GM21367 (cell line): ENCODE results near the gene HMSD.
"Not testable (repeated sequence)": the region's sequence is repeated elsewhere in the genome, so short reads cannot be mapped to it uniquely, and the experiment has no call there.

Experiments
- ATAC-seq: cut with Tn5 transposase; IDR thresholded peaks from one replicate; pipeline ENCODE4 v1.9.1; 2021; ENCODE audit not compliant: unreplicated experiment

HMSD gene, protein sequence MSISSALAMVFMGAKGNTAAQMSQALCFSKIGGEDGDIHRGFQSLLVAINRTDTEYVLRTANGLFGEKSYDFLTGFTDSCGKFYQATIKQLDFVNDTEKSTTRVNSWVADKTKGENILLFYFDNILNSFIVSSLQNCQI

DNA sequence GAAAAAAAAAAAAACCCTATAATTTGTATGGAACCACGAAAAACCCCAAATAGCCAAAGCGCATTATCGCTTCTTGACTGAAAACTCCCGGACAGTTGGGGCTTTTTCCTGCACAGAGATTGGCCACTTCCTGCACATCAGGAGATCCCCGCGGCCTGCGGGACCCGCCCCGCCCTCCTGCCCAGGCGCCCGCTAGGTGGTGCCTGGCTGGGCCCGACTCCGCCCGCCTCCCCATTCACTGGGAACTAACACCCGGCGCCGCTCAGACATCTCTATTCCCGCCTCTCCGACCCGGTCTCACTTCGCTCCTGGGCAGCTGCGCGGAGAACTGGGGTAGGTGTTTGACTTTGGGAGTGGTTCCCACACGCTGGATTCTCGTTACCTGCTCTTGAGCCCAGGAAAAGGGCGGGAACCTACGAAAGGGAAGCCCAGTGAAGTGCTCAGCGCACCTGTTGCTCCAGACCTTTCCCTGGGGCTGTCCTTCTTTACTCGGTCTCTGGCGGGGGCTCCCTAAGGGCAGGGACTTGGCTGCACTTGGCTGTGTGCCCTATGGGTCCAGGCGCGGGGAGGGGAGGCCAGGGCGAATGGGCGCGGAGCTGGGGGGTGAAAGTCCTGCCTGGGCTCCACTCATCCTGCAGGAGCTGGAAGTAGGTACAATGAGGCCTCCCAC, at the start of gene HMSD:
HMSD (plus strand) TSS at position 234 of the 670 bp plus-strand sequence. CDS start 4,155 bp downstream, outside the sequence.
- ATAC-seq, result peak; percentile 89

DNA sequence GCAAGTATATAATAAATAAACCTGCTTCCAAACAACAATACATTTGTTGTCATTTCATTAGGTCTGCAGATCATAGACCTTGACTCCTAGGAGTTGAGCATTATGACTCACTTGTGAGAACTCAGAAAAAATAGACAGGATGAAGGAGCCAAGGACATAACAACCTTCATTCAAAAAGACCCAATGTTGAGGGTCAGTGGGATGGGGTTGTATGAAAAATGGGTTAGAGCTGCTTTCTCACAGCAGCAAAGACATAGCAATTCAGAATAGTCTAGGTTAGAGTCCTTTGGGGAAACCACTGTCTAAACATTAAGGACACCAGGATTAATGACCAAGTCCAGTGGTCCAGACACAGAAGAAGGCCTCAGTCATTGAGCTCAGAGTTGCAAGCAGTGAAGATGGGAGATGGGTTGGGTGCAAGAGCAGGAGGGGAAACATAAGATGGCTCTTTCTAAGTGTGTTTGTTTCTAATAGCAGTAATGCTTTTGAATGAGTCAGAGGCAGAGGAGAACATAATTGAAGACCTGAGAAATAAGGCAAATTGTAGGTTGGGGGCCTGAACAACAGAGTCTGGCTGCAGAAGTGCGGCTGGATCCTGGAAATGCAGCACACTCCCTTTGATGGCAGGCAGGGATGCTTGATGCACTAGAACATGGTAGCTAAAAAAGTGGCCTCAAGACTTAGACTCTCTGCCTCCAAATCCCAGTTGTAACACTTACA, 45.1 kb upstream of the HMSD start:
- no peak for ATAC-seq

DNA sequence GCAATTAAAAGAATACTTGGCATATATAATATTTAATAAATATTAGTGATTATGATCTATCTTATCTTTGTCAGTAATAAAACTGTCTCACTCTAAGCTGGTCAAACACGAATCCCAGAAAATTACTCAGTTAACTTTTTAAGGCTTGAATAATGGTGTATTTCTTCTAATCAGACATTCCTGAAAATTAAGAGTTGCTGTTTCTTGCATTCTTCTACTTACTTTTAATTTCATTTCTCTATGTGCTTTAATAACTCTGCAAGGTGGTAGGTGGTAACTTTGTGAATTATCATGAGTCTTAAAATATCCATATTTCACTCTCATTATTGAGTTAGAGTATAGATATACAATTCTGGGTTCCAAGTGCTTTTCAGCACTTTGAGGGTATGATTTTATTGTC, 44.4 kb upstream of the HMSD start:
- ATAC-seq, result no peak

DNA sequence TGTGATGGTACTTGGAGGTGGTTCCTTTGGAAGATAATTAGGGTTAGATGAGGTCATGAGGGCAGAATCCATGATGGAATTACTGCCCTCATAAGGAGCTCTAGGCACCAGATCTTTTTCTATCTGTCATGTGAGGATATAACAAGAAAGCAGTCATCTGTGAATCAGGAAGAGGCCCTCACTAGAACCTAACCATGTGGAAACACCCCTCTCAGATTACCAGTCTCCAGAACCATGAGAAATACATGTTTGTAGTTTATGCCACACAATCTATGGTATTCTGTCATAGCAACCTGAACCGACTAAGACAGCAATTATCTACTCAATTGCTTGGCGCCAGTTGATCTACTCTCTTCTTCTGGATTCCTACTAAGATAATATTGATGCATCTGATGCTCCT, 43.7 kb upstream of the HMSD start:
- no peak for ATAC-seq

DNA sequence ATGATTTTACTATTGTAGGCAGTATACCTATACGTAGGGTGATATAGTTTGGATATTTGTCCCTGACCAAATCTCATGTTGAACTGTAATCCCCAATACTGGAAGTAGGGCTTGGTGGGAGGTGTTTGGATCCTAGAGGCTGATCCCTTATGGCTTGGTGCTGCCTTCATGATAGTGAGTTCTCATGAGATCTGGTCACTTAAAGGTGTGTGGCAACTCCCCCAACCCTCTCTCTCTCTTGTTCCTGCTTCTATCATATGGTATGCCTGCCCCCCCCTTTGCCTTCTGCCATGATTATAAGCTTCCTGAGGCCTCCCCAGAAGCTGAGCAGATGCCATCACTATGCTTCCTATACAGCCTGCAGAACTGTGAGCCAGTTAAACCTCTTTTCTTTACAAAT, 43.0 kb upstream of the HMSD start:
- no peak for ATAC-seq

DNA sequence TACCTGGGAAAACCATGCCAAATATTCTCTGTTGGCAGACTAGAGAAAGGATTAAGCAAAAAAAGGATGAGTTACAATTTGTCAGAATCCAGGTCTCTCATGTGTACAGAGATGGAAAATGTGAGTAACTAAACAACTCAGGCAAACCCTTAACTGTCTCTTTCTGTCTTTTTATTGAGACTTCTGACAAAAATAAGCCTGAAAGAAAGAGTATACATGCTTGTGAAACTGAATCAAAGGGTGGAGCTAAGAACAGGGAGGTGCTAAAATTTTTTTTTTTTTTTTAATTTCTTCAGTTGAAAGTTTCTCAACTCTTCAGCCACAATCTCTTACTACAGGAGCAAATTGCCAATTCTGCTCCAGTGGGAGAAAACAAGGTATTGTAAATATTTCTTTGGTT, 41.4 kb upstream of the HMSD start, which contains the start of gene SERPINB10:
SERPINB10 (plus strand) TSS at position 295 of the 400 bp plus-strand sequence. CDS start 7,553 bp downstream, outside the sequence.
- peak; percentile 67 for ATAC-seq

DNA sequence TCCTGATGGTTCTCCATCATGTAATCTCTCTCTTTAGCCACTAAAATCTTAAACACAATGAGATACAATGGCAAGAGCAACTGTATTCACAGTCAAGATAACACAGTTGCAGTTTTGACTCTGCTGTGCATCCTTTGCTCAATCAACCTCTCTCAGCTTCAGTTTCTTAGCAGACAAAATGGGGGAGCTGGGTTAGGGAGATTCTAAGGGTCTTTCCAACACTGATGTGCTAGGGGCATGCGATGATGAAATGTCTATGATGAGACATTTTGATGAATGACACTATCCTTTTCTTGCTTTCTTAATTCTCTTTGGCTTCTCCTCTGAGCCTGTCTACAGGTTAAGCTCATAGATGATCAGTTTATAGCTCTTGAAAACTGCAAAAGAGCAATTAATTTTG, 40.2 kb upstream of the HMSD start:
- no peak for ATAC-seq

DNA sequence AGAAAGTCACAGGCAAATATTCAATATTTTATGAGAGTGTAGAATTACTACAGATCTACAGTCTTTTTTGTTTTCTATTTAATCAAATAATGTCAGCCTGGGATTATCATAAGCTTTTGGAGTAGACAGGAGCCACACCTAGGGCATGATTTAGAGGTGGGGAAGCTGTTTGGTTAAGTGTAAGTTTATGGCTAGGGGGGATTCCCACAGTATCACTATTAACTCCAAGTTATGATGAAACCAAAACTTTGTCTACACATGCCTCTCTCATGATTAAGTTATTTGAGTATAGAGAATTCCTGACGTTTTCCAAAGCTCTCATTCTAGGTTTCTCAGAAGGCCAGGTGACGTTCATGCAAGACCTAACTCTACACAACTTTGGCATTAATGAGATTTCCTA, 39.2 kb upstream of the HMSD start:
- ATAC-seq, result peak; percentile 38

DNA sequence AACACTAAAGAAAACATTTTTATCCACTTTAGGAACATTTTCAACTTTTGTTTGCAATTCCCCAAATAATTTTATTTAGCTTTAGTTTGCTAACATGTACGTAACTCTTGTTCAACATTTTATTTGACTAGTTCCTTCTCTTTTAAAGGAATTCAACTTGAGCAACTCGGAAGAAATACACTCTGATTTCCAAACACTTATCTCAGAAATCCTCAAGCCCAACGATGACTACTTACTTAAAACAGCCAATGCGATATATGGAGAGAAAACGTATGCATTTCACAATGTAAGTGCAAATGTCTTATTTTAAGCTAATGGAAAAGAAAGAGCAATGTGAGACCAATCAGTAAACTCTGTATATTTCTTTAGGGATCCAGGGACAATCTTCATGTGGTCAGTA, 31.3 kb upstream of the HMSD start:
- ATAC-seq, result no peak

DNA sequence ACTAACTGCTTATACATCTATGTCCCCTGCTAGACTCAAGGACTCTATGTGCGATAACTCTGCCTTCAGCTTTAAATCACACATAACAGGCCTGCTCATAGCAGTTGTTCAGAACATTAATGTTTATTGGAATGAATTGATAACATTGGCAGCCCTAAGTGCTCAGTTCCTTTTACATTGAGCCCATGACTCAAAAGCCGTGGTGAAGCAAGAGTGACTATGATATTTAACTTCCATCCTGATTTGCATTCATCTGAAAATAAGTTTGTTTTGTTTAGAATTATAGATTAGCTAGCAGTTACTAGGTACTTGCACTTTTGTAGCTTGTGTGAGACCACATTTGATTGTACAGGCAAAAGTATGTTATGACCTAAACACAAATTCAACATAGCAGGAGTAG, 27.1 kb upstream of the HMSD start:
- no peak for ATAC-seq

DNA sequence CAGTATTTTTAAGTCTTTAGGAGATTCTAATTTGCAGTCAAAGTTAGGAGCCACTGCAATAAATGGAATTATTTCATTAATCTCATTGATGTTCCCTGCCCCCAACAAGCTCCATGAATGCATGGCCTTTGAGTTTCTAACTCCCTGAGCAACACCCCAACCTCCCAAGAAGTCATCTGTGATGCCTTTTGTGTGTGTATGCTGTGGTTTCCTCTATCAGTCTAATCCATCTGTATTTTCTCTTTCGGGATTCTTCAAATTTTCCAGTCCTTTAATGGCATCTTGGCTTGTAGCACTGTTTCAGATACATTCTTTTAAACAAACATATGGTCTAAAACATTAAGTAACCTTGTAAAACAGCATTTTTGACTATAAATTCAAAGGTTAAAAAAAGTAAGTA, 24.6 kb upstream of the HMSD start:
- no peak for ATAC-seq

DNA sequence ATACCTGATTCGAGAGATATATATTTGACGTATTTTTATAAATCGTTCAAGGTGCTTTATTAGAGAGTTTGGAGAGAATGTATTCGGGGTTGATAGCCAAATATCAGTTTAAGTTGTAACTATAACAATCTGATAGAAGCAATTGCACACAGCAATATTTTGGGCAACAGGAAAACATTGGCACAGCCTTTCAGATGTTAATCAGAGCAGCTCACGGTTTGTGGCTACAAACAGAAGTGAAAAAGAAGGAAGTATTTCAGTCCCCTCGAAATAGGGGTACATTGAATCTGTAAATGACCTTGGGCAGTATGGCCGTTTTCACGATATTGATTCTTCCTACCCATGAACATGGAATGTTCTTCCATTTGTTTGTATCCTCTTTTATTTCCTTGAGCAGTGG, 20.8 kb upstream of the HMSD start:
- no peak for ATAC-seq

DNA sequence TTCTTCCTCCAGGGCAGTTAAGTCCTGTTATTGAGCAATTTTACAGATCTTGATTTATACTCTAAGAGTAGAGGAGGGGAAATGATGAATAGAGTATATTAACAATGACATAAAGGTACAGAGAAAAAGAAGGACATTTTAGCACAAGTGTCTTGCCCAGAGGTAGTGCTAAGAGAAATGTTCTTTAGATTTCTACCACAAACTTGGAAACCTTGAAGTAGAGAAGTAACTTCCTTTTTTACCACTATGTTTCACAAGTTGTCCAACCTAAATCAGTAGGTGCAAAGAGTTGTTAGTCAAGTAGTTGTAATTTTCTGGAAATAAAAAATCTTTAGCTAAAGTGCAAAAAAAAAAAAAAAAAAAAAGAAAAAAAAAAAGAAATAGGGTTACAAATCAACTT, 19.7 kb upstream of the HMSD start:
- ATAC-seq, result not testable (repeated sequence)

DNA sequence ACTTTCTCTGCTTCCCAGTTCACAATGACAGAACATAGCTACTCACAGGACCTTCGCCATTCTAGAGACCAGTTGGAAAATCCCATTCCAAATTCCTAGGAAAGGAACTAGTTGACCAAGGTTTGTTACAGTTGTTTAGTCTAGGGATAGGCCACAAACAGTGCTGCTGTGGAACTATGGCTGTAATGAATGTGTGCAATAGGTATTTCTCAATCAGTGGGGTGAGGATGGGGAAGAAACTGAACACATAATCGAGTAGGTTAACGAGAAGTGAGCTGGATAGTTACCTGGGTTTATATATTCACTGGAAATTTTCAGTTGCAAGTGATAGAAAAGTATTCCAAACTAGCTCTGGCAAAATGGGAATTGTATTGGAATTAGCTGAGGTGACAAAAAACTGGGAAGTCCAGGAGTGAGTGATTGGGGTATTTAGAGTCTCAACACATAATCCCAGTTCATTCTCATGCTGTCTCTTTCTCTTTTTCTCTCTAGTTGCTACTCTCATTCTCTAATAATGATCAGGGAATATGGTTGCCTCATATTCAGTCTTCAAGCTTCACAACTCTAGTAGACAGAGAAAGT, 18.2 kb upstream of the HMSD start:
- ATAC-seq, result no peak

DNA sequence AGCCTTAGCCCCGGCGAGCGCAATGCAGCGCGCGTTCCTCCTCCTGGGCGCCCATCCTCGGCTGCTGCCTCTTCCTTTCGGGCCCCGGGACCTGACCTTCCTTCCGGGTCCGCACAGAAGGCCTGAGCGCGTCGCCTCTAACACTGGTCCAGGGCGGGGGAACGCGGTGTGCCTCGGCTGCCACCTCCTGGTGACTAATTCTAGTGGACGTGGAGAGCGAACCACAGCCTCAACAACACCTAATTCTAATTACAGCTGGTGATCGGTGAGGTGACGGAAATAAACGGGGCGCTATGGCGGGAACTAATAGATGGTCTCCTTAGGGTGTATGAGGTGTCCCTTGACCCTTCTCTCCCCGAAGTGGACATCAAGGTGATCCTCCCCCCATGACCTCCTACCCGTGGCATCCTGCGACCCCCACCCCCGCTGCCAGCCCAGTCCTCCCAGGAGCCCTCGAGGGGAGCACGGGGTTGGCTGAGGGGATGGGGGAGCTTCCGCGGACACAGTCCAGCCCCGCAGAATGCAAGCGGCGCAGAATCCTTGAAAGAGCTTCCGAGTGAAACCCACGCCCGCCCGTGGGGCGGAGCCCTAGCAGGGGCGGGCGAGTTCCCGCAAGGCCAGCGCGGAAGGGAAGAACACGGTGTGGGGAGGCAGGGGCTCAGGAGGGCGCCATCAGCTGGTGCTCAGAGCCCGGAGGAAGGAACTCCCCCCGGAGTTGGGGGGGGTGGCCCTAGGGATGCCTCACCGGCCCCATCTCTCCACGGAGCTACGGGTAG, 12.8 kb upstream of the HMSD start:
- ATAC-seq, result peak; percentile 99

DNA sequence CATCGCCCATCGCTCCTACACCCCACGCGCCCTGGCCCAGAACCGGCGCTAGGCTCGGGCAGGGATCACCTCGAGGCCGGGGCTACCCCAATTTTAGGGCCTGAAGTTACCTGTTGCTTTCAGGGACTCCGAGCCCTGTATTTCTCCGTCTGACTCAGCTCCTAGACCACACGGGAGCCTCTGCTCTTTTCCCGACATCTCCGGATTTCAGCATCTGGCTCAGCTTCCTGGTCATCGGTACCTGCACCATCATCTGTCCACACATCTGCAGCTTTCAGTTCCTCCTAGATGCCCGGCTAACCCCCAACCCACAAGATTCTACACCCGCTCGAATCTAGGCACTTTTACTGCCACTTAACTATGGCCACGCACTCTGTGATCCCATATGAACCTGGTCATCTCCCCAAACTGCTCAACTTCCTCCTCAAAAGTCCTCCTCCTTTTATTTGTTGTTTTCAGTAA, 12.1 kb upstream of the HMSD start:
- no peak for ATAC-seq

DNA sequence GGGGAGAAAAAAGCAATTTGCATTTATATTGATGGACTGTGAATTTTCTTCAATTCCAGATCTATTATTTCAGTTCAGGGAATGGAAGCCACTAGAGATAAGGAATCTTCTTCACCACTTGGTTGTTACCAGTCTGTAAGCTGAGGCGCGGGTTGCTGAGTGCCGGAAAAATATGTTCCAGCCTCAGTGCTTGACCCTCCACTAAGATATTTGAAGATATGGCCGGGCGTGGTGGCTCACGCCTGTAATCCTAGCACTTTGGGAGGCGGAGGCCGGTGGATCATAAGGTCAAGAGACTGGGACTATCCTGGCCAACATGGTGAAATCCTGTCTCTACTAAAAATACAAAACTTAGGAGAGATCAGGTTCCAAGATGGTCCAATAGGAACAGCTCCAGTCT, 9.1 kb upstream of the HMSD start:
- ATAC-seq, result no peak

DNA sequence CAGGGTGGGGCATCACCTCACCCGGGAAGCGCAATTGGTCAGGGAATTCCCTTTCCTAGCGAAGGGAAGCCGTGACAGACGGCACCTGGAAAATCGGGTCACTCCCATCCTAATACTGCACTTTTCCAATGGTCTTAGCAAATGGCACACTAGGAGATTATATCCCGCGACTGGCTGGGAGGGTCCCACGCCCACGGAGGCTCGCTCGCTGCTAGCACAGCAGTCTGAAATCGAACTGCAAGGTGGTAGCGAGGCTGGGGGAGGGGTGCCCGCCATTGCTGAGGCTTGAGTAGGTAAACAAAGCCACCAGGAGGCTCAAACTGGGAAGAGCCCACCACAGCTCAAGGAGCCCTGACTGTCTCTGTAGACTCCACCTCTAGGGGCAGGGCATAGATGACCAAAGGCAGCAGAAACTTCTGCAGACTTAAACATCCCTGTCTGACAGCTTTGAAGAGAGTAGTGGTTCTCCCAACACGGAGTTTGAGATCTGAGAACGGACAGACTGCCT, 8.5 kb upstream of the HMSD start:
- not testable (repeated sequence) for ATAC-seq

DNA sequence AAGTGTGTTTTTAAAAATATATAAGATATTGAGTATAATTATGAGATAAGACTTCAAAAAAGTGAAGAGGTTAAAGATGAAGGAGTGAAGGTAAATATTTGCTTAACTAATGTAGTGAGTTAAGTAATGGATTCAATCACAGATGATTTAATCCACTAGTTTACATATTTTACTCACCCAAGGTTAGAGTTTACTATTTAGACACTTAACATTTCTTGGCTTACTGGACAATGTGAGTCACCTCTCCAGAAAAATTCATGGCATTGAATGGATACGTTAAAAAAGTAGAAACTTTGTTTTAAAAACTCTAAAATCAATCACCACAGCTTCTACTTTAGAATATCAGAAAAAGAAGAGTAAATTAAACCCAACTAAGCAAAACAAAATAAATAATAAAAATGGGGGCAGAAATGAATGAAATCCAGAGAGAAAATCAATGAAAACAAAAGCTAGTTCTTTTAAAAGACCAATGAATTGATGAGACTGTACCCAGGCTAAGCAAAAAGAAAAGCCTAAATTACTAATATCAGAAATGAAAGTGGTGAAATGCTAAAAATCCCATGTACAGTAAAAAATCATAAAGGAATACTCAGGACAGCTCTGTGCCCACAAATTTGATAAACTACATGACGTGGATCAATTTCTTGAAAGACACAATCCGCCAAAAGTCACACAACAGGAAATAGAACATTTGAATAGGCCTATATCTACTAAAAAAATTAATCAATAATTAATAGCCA, 1.9 kb upstream of the HMSD start:
- no peak for ATAC-seq

DNA sequence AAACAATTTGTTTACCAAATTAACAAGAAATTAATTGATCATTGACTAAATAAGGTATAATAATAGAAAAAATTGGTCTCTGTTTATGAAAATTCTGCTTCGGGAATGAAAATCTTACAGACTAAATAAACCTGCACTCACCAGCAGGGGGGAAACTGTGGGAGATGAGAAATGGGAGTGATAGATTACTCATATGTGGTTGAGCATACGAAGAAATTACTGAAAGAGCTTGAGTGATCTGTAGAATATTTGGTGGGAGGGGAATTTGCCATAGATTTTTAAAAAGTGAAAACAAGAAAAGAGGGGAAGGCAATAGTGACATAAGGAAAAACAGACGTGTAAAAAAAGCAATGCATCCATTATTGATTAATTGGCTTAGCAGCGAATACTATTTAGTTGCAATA, 2.2 kb downstream of the HMSD start:
- ATAC-seq, result no peak
